K562 (cell line): ENCODE results near the gene ITPKA. TPM values are rescaled to one million over a fixed set of nuclear protein-coding genes. Genes with fewer than 3 reads are reported as not detected.

Experiments
- ATAC-seq: fragments of 200-7000 bp; cut with Tn5 transposase; 3 replicates; pipeline ENCODE4 v1.9.1; 2020; ENCODE audit warnings: moderate library complexity
- BruUV-seq: library from RNA; stranded (reverse); fragments of 400-500 nt; replicated peaks from 2 replicates; lab custom pipeline; 2021; lab: Mats Ljungman, UMichigan
- CTCF ChIA-PET: fragments of 300-600 bp; formaldehyde crosslinking; extraction: SDS; loops from one replicate; lab custom pipeline; 2021; ENCODE audit warnings: low intra/inter-chr PET ratio; lab: Yijun Ruan, JAX
- POLR2A ChIA-PET: fragments of 300-600, 350-650 bp; sonication (Branson Sonifier 250); formaldehyde crosslinking; extraction: SDS; loops from one replicate; lab custom pipeline; 2021; ENCODE audit warnings: antibody characterized with exemption, inconsistent platforms; lab: Yijun Ruan, JAX
- DNase-seq, 4 experiments: peaks; one replicate each; pipeline versions ENCODE4 v3.0.0 to v3.0.0-alpha.2; 2011 to 2018; ENCODE audit warnings: low spot score in 3 of 4, mixed read lengths in 3 of 4; ENCODE audit errors: extremely low read depth in 1 of 4
- FAIRE-seq: peaks from 2 replicates; lab custom pipeline; 2011; peaks lifted over from hg19 to GRCh38; lab: Jason Lieb, UNC
- H2AFZ ChIP-seq: 2 replicates; pipeline ENCODE4 v1.6.0; 2011; ENCODE audit warnings: low read depth, low read length, control low read depth, inconsistent platforms
- H3K27ac ChIP-seq: fragments of 200-600 bp; 3 replicates; pipeline ENCODE4 v1.8.0; 2011; ENCODE audit warnings: low read depth, mild to moderate bottlenecking, control low read depth, inconsistent platforms, low read length, moderate library complexity, mixed read lengths; ENCODE audit errors: extremely low read depth
- H3K27me3 ChIP-seq, 2 experiments: fragments of 300-600 bp in 1 of 2; 2 replicates in 1 of 2; 3 replicates in 1 of 2; pipeline versions ENCODE4 v1.6.0 to v1.8.0; 2011; ENCODE audit warnings: inconsistent platforms in 2 of 2, low read length in 2 of 2, mild to moderate bottlenecking in 1 of 2, mixed read lengths in 1 of 2, moderate library complexity in 1 of 2; ENCODE audit not compliant: control insufficient read depth in 2 of 2, insufficient read depth in 2 of 2
- H3K36me3 ChIP-seq: fragments of 300-600 bp; 3 replicates; pipeline ENCODE4 v1.8.0; 2011; ENCODE audit warnings: mild to moderate bottlenecking, low read length, inconsistent platforms; ENCODE audit not compliant: control insufficient read depth, insufficient read depth
- H3K4me1 ChIP-seq, 2 experiments: fragments of 200-600 bp in 1 of 2; replicated peaks in 1 of 2; 2 replicates in 1 of 2; 3 replicates in 1 of 2; pipeline versions ENCODE4 v1.5.1 to v1.8.0; 2011; ENCODE audit warnings: inconsistent platforms in 2 of 2, low read length in 2 of 2, mild to moderate bottlenecking in 1 of 2, mixed read lengths in 1 of 2, moderate library complexity in 1 of 2; ENCODE audit not compliant: control insufficient read depth in 2 of 2, insufficient read depth in 2 of 2
- H3K4me2 ChIP-seq: 2 replicates; pipeline ENCODE4 v1.6.1; 2011; ENCODE audit warnings: low read length, control low read depth, inconsistent platforms, mixed read lengths; ENCODE audit not compliant: insufficient read depth
- H3K4me3 ChIP-seq: fragments of 200-600 bp; sonication (generic), shearing (Covaris generic); 2 replicates; pipeline ENCODE4 v1.5.1; 2016; ENCODE audit warnings: control low read depth, inconsistent platforms
- H3K79me2 ChIP-seq: fragments of 200-600 bp; 3 replicates; pipeline ENCODE4 v1.8.0; 2011; ENCODE audit warnings: low read length, inconsistent platforms; ENCODE audit not compliant: control insufficient read depth, insufficient read depth
- H3K9ac ChIP-seq, 2 experiments: 2 replicates each; pipeline versions ENCODE4 v1.6.0 to v1.6.1; 2011; ENCODE audit warnings: low read depth in 2 of 2, low read length in 2 of 2, control low read depth in 1 of 2, inconsistent platforms in 1 of 2, mild to moderate bottlenecking in 1 of 2, mixed read lengths in 1 of 2; ENCODE audit not compliant: insufficient read depth in 1 of 2
- H3K9me1 ChIP-seq: one replicate; pipeline ENCODE4 v1.6.0; 2011; ENCODE audit warnings: inconsistent platforms, mild to moderate bottlenecking, low read length, moderate library complexity; ENCODE audit not compliant: control insufficient read depth, insufficient read depth
- H3K9me3 ChIP-seq: replicated peaks from 2 replicates; pipeline ENCODE4 v1.5.1; 2011; ENCODE audit warnings: low read depth, low read length, inconsistent platforms; ENCODE audit not compliant: control insufficient read depth, insufficient read depth
- H4K20me1 ChIP-seq: replicated peaks from 2 replicates; pipeline ENCODE4 v1.6.1; 2011; ENCODE audit warnings: low read length, inconsistent platforms, mixed read lengths; ENCODE audit not compliant: control insufficient read depth, insufficient read depth
- ARNT ChIP-seq, 2 experiments: fragments of 450-650 bp; IDR thresholded peaks; 2 replicates each; pipeline ENCODE4 v1.6.1; 2016; ENCODE audit warnings: mild to moderate bottlenecking in 1 of 2
- CHD1 ChIP-seq: fragments of 200-600 bp; sonication (generic); IDR thresholded peaks from one replicate; pipeline ENCODE4 v1.6.1; 2012; ENCODE audit warnings: mild to moderate bottlenecking, moderate library complexity, low read length, inconsistent platforms
- E2F3 ChIP-seq: fragments of 250-450 bp; sonication (Bioruptor Pico); IDR thresholded peaks from 2 replicates; pipeline ENCODE4 v1.4.0; 2020; ENCODE audit warnings: mild to moderate bottlenecking
- ELF2 ChIP-seq: fragments of 250-450 bp; sonication (Bioruptor Pico); IDR thresholded peaks from 2 replicates; pipeline ENCODE4 v1.5.0; 2021; ENCODE audit warnings: mild to moderate bottlenecking
- ESRRB ChIP-seq: fragments of 250-450 bp; sonication (Bioruptor Pico); IDR thresholded peaks from 2 replicates; pipeline ENCODE4 v1.5.0; 2020; ENCODE audit warnings: mild to moderate bottlenecking, moderate library complexity, borderline replicate concordance
- FOSL1 ChIP-seq: fragments of 200-800 bp; sonication (Bioruptor generic); conservative IDR thresholded peaks from 2 replicates; pipeline ENCODE4 v1.6.1; 2016; ENCODE audit warnings: missing genetic modification characterization, missing compliant biosample characterization
- GABPB2 ChIP-seq: fragments of 250-450 bp; sonication (Bioruptor Pico); conservative IDR thresholded peaks from 2 replicates; pipeline ENCODE4 v1.5.1; 2021; ENCODE audit warnings: mild to moderate bottlenecking
- JUND ChIP-seq, 2 experiments: IDR thresholded peaks; 2 replicates in 1 of 2; 3 replicates in 1 of 2; pipeline ENCODE4 v1.6.1; 2011; ENCODE audit warnings: borderline replicate concordance in 2 of 2, low read depth in 2 of 2, low read length in 2 of 2, improper control_type of control experiment in 1 of 2, missing biosample characterization in 1 of 2, missing genetic modification characterization in 1 of 2, missing genetic modification reagents in 1 of 2
- LCOR ChIP-seq: sonication (generic); formaldehyde crosslinking; IDR thresholded peaks from 2 replicates; pipeline ENCODE4 v1.8.0; 2022; ENCODE audit warnings: mild to moderate bottlenecking, missing genetic modification reagents
- PML ChIP-seq: IDR thresholded peaks from 2 replicates; pipeline ENCODE4 v1.6.1; 2012; ENCODE audit warnings: low read length, inconsistent platforms
- POLR2AphosphoS2 ChIP-seq: IDR thresholded peaks from 2 replicates; pipeline ENCODE4 v1.6.1; 2012; ENCODE audit warnings: low read length, improper control_type of control experiment
- RAD51 ChIP-seq: fragments of 450-650 bp; IDR thresholded peaks from 2 replicates; pipeline ENCODE4 v1.7.1; 2016; ENCODE audit warnings: low read depth, mild to moderate bottlenecking, borderline replicate concordance
- RBM25 ChIP-seq: fragments of 200-400 bp; formaldehyde crosslinking; IDR thresholded peaks from 2 replicates; pipeline ENCODE4 v1.6.1; 2018; ENCODE audit warnings: low read length, low read depth, moderate library complexity; ENCODE audit not compliant: severe bottlenecking
- SAFB2 ChIP-seq: fragments of 200-400 bp; formaldehyde crosslinking; IDR thresholded peaks from 2 replicates; pipeline ENCODE4 v1.6.1; 2018; ENCODE audit warnings: borderline replicate concordance, low read length, low read depth, moderate library complexity; ENCODE audit not compliant: severe bottlenecking
- SLC30A9 ChIP-seq: fragments of 250-450 bp; sonication (Bioruptor Pico); IDR thresholded peaks from 2 replicates; pipeline ENCODE4 v1.8.0; 2022; ENCODE audit warnings: mild to moderate bottlenecking, moderate library complexity
- STAT5A ChIP-seq: IDR thresholded peaks from 2 replicates; pipeline ENCODE4 v1.6.1; 2012; ENCODE audit warnings: low read length, inconsistent platforms, borderline replicate concordance
- THAP12 ChIP-seq: fragments of 250-450 bp; sonication (Bioruptor Pico); IDR thresholded peaks from 2 replicates; pipeline ENCODE4 v1.9.0; 2021; ENCODE audit warnings: mild to moderate bottlenecking, inconsistent platforms
- YY1 ChIP-seq, 3 experiments: IDR thresholded peaks; 2 replicates each; pipeline ENCODE4 v1.6.1; 2011; ENCODE audit warnings: low read length in 2 of 3, mild to moderate bottlenecking in 2 of 3, moderate library complexity in 2 of 3, borderline replicate concordance in 1 of 3, control low read depth in 1 of 3, low read depth in 1 of 3; ENCODE audit not compliant: insufficient read depth in 3 of 3, insufficient replicate concordance in 2 of 3, control insufficient read depth in 1 of 3, insufficient read length in 1 of 3; ENCODE audit errors: extremely low read depth in 1 of 3
- WGBS: fragments of 100-300 bp; shearing (Covaris generic); methylation state at CpG from one replicate; pipeline ENCODE4 v1.1.6; 2016; ENCODE audit warnings: low coverage, mixed read lengths; ENCODE audit not compliant: insufficient coverage; ENCODE audit errors: missing lambda C conversion rate; 5-methylcytosine and 5-hydroxymethylcytosine counted together
- in situ Hi-C: fragments of 300-500 bp; cut with MboI; formaldehyde crosslinking; loops from 4 replicates; pipeline ENCODE4 v1.15.0; 2018; ENCODE audit warnings: inconsistent platforms, mixed read lengths
- intact Hi-C: fragments of 100-400 bp; cut with micrococcal nuclease; formaldehyde crosslinking; loops from 2 replicates; pipeline ENCODE4 v1.14.2; 2022
- polyA plus RNA-seq, 8 experiments: library from polyadenylated mRNA; depleted of rRNA in 4 of 8; stranded (reverse) in 5 of 8; unstranded in 3 of 8; fragments of >200 nt; fragmentation: Nextera tagmentation in 2 of 8; fragmentation: Illumina TruSeq in 1 of 8; extraction: Ambion mirVana in 2 of 8; extraction: Trizol in 1 of 8; gene quantifications; 2 replicates each; pipeline versions ENCODE4 v1.2.1 to v1.2.3, GENCODE V29; 2011 to 2014; ENCODE audit warnings: inconsistent platforms in 1 of 8, missing spikeins in 1 of 8
- total RNA-seq, 7 experiments: library from RNA; depleted of rRNA in 6 of 7; stranded (reverse); fragments of >200 nt in 6 of 7; fragmentation: Illumina TruSeq in 2 of 7; extraction: Trizol in 2 of 7; gene quantifications; 2 replicates each; pipeline versions ENCODE4 v1.2.1 to v1.2.3, GENCODE V29; 2011 to 2021; ENCODE audit warnings: low replicate concordance in 1 of 7

Gene ITPKA
- total and polyA plus RNA-seq, 9 of the 15 experiments (the other 6 are each of a cell fraction or from before 2014, with no cell fraction given), result 0.14 to 68.4 (median 11.5) TPM

- Histone ChIP-seq H4K20me1 (no peaks in the 10 kb centered on the region), H3K27me3 (no peaks in the 10 kb centered on the region), H3K4me1 (peaks cover 16 to 21% of the 10 kb centered on the region in 2 experiments; a peak in 4 of 5 replicates), H3K27ac (no peak overlapping the region), H3K4me2 (no peak overlapping the region), H3K4me3 (no peak overlapping the region), H2AFZ (no peak overlapping the region), H3K9me1 (no peaks in the 10 kb centered on the region), H3K36me3 (peaks cover 30% of the 10 kb centered on the region; the same call in 2 of the 3 replicates), H3K9me3 (no peaks in the 10 kb centered on the region), H3K9ac (no peak overlapping the region), H3K79me2 (peaks cover 32% of the 10 kb centered on the region)
- ATAC-seq (no peak), DNase-seq (no peak), FAIRE-seq (no peak)
- CTCF ChIA-PET, result no interaction called here
- in situ Hi-C loops, result no loop called here
- POLR2A ChIA-PET, result interaction anchor here (0.7 to 2.8 kb wide), 2 partner anchors 8 to 24 kb away, joined by 4 to 8 read pairs; no protein-coding TSS in a partner anchor
- intact Hi-C loops, result no loop called here
- no TSS peak for BruUV-seq
- TF ChIP-seq SLC30A9 (CRISPR knock-in tag) (no peak), GABPB2 (CRISPR knock-in tag) (no peak), POLR2AphosphoS2 (no peak), JUND (IDR thresholded peaks at IDR 0.05; ENCODE audit: borderline replicate concordance, low read depth, low read length) (no peak), JUND (tag; IDR thresholded peaks at IDR 0.05; ENCODE audit: borderline replicate concordance, low read depth, low read length) (no peak), E2F3 (CRISPR knock-in tag) (no peak), PML (no peak), LCOR (CRISPR knock-in tag) (no peak), YY1 (IDR thresholded peaks at IDR 0.05; ENCODE audit: borderline replicate concordance in 1 of 3, control insufficient read depth in 1 of 3, extremely low read depth in 1 of 3, insufficient read depth in 3 of 3, insufficient read length in 1 of 3, insufficient replicate concordance in 2 of 3, low read depth in 1 of 3, low read length in 2 of 3) (no peak), RAD51 (no peak), ARNT (IDR thresholded peaks at IDR 0.05) (no peak), RBM25 (no peak), ESRRB (no peak), CHD1 (no peak), ELF2 (CRISPR knock-in tag) (no peak), STAT5A (no peak), FOSL1 (no peak), SAFB2 (no peak), THAP12 (CRISPR knock-in tag) (no peak)
- WGBS, result 78% methylated on average over 6 of the region's 6 CpGs
These were observed 5.6 kb downstream of the ITPKA start for GRCh38 chr15:41499109-41499851.
